Spleen (tissue), 11 donors: Measurements from ENCODE around the gene UROC1. TPM values are rescaled to one million over a fixed set of nuclear protein-coding genes. Genes with fewer than 3 reads are reported as not detected.
A peak's percentile ranks its signal among the peaks of the same experiment; 100 is the strongest.

Experiments
- DNase-seq: peaks from one replicate; pipeline ENCODE4 v3.0.0-alpha.2; 2020
- H3K27ac ChIP-seq, 8 donors: fragments of 200-600 bp; sonication (generic) in 7 of 8; 1 replicate in 4 of 8; 2 replicates in 4 of 8; pipeline versions ENCODE4 v1.5.0 to v1.8.0; 2016 to 2021; ENCODE audit warnings: inconsistent platforms in 4 of 8, mild to moderate bottlenecking in 4 of 8, moderate library complexity in 1 of 8
- H3K27me3 ChIP-seq, 7 donors: fragments of 200-600 bp; sonication (generic) in 6 of 7; replicated peaks in 1 of 7; 1 replicate in 4 of 7; 2 replicates in 3 of 7; pipeline versions ENCODE4 v1.5.0 to v1.8.0; 2016 to 2021; ENCODE audit warnings: inconsistent platforms in 3 of 7, mild to moderate bottlenecking in 1 of 7
- H3K36me3 ChIP-seq, 6 donors: fragments of 200-600 bp; sonication (generic) in 5 of 6; 1 replicate in 4 of 6; 2 replicates in 2 of 6; pipeline versions ENCODE4 v1.5.0 to v1.8.0; 2016 to 2021; ENCODE audit warnings: inconsistent platforms in 2 of 6
- H3K4me1 ChIP-seq, 6 donors: fragments of 200-600 bp; sonication (generic) in 5 of 6; 1 replicate in 3 of 6; 2 replicates in 3 of 6; pipeline versions ENCODE4 v1.5.0 to v1.8.0; 2016 to 2021; ENCODE audit warnings: inconsistent platforms in 3 of 6
- H3K4me3 ChIP-seq, 8 donors: fragments of 200-600 bp; sonication (generic) in 7 of 8; 1 replicate in 4 of 8; 2 replicates in 4 of 8; pipeline versions ENCODE4 v1.5.0 to v1.8.0; 2016 to 2021; ENCODE audit warnings: inconsistent platforms in 4 of 8, mild to moderate bottlenecking in 4 of 8, moderate library complexity in 2 of 8
- H3K9me3 ChIP-seq, 8 donors: fragments of 200-600 bp; sonication (generic) in 7 of 8; 1 replicate in 4 of 8; 2 replicates in 4 of 8; pipeline versions ENCODE4 v1.5.0 to v1.8.0; 2016 to 2021; ENCODE audit warnings: inconsistent platforms in 4 of 8
- CTCF ChIP-seq, 11 experiments: fragments of 200-600 bp in 7 of 11; fragments of 450-650 bp in 4 of 11; sonication (generic) in 4 of 11; IDR thresholded peaks in 8 of 11; conservative IDR thresholded peaks in 3 of 11; 1 replicate in 7 of 11; 2 replicates in 4 of 11; pipeline versions ENCODE4 v1.4.0 to v1.8.0; 2016 to 2021; ENCODE audit warnings: antibody characterized with exemption in 11 of 11, inconsistent platforms in 4 of 11, mild to moderate bottlenecking in 1 of 11
- POLR2A ChIP-seq, 3 donors: fragments of 450-650 bp; IDR thresholded peaks; one replicate each; pipeline ENCODE4 v1.5.1; 2017; ENCODE audit warnings: antibody characterized with exemption in 3 of 3, mild to moderate bottlenecking in 1 of 3
- POLR2AphosphoS5 ChIP-seq, 3 donors: sonication (generic); formaldehyde crosslinking; IDR thresholded peaks; one replicate each; pipeline ENCODE4 v1.5.1; 2017; ENCODE audit warnings: antibody characterized with exemption in 3 of 3
- WGBS, 5 donors: extraction: QIAGEN DNeasy Blood & Tissue Kit in 3 of 5; methylation state at CpG; one replicate each; pipeline versions ENCODE4 v1.1.5 to v1.1.7; 2013 to 2018; 5-methylcytosine and 5-hydroxymethylcytosine counted together
- intact Hi-C: fragments of 100-400 bp; cut with DNase I; formaldehyde crosslinking; loops from one replicate; pipeline ENCODE4 v1.15.0; 2023; ENCODE audit warnings: low total_unique reads
- polyA plus RNA-seq, 3 donors: library from polyadenylated mRNA; stranded (reverse); fragments of 200-250 nt; gene quantifications; one replicate each; pipeline ENCODE4 v1.2.1, GENCODE V29; 2013
- total RNA-seq, 7 donors: library from RNA; depleted of rRNA in 3 of 7; stranded (reverse); fragments of >200 nt in 3 of 7; fragmentation: NEBNext Ultra II Directional in 4 of 7; extraction: Animal tissue kit (Norgen Biotek cat#: 25700) in 4 of 7; gene quantifications; one replicate each; pipeline versions ENCODE4 v1.1.0 to v1.2.1, GENCODE V29; 2016 to 2021
- donor health status: healthy with polysubstance abuse.
- donor health status: DM: no; HTN: no; CAD: no; lungs with moderate emphysema.
- donor health status: DM: no; HTN: no; CAD: no.
- donor health status: Bipolar disorder and iron deficiency.
- donor health status: healthy.
- donor health status: DM: no; HTN: no; CAD: no.
- donor health status: DM: yes; HTN: yes; CAD: no.

Gene UROC1
- total and polyA plus RNA-seq, 10 donors = 0.02 to 0.16 (median 0.03) TPM; not detected in 6

DNA sequence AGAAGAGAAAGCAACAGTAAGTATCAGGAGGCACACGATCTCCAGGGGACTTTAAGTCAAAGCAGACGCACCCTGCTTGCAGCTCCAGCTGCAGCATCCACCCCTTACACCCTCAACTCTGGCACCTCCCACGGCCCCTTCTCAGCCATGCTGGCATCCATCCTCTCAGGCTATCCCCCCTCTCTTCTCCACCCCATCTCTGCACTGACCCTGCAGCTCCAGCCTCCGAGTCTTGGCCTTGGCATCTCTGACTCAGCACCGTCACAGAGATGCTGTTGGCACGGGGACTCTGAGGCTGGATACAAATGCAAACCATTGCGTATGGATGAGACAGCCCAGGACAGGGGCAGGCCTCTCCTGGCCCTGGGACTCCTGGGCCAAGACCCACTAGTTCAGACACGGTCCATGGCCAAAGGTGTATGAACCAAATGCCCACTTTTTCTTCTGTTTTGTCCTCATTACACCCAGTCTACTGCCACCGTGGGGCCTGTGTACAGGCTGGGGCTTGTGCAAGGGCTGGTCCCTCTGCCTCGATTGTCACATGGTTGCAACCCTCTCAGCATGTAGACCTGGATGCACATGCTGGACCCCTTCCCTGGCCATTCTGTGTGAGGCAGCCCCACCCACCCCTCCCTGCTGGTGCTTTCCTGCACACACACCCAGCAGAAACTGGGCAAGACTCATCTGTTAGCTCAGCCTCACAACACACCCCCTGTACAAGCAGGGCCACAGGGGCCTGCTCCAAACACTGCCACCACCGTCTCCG lies 23.2 kb downstream of the UROC1 start:
- no peaks in the 10 kb centered on the region for H3K9me3 ChIP-seq
- 72 to 82% (median 79%) methylated on average over 11 to 12 of the region's 12 CpGs for WGBS, 5 donors
- no peak for TF ChIP-seq CTCF (IDR thresholded peaks at IDR 0.05 in 8 of 11, conservative IDR thresholded peaks at IDR 0.05 in 3 of 11)
- no peak for TF ChIP-seq POLR2AphosphoS5 (IDR thresholded peaks at IDR 0.05)
- TF ChIP-seq POLR2A (IDR thresholded peaks at IDR 0.05) = no peak
- no peaks in the 10 kb centered on the region for H3K27me3 ChIP-seq
- H3K4me3 ChIP-seq = no peak overlapping the region
- DNase-seq = peak; percentile 72
- H3K27ac ChIP-seq = no peak overlapping the region
- H3K36me3 ChIP-seq = no peaks in the 10 kb centered on the region
- intact Hi-C loops = no loop called here
- peaks cover 0 to 27% (median 13%) of the 10 kb centered on the region in 6 donors for H3K4me1 ChIP-seq

DNA sequence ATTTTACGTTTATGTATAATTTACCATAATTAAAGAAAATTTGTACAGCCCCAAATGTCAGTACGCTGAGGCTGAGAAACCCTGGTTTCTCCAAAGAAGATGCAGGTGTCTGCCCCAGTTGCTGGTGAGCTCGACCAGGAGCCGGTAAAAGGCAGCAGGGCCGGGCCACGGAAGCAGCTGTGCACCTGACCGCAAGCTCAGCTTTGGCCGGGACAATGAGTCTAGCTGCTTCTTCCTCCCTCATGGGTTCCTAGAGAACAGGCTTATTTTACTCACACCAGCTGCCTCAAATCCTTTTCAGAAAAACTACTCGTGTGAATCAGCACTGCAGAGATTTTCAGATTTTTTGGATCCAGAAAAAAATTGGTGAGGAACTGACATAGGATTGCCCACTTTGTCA lies 23.8 kb downstream of the UROC1 start:
- H3K36me3 ChIP-seq = no peaks in the 10 kb centered on the region
- no peaks in the 10 kb centered on the region for H3K9me3 ChIP-seq
- peak; percentile 57 for DNase-seq
- H3K4me1 ChIP-seq = peaks cover 0 to 31% (median 13%) of the 10 kb centered on the region in 6 donors
- H3K27me3 ChIP-seq = no peaks in the 10 kb centered on the region
- intact Hi-C loops = no loop called here
- 65 to 78% (median 70%) methylated on average over 9 of the region's 9 CpGs for WGBS, 5 donors
- no peak overlapping the region for H3K4me3 ChIP-seq
- H3K27ac ChIP-seq = no peak overlapping the region
- TF ChIP-seq POLR2AphosphoS5 (IDR thresholded peaks at IDR 0.05) (no peak), POLR2A (IDR thresholded peaks at IDR 0.05) (no peak), CTCF (IDR thresholded peaks at IDR 0.05 in 8 of 11, conservative IDR thresholded peaks at IDR 0.05 in 3 of 11) (no peak)

GRCh38 chr3:126493051-126493450 lies 24.5 kb downstream of the UROC1 start:
- Histone ChIP-seq H3K27me3 (no peaks in the 10 kb centered on the region), H3K27ac (no peak overlapping the region), H3K9me3 (no peaks in the 10 kb centered on the region), H3K36me3 (no peaks in the 10 kb centered on the region), H3K4me3 (no peak overlapping the region), H3K4me1 (peaks cover 0 to 37% (median 16%) of the 10 kb centered on the region in 6 donors)
- TF ChIP-seq POLR2A (IDR thresholded peaks at IDR 0.05) (no peak), POLR2AphosphoS5 (IDR thresholded peaks at IDR 0.05) (no peak), CTCF (IDR thresholded peaks at IDR 0.05 in 8 of 11, conservative IDR thresholded peaks at IDR 0.05 in 3 of 11) (no peak)
- 80 to 94% (median 84%) methylated on average over 12 to 14 of the region's 14 CpGs for WGBS, 5 donors
- intact Hi-C loops = no loop called here
- DNase-seq = peak; percentile 53

DNA sequence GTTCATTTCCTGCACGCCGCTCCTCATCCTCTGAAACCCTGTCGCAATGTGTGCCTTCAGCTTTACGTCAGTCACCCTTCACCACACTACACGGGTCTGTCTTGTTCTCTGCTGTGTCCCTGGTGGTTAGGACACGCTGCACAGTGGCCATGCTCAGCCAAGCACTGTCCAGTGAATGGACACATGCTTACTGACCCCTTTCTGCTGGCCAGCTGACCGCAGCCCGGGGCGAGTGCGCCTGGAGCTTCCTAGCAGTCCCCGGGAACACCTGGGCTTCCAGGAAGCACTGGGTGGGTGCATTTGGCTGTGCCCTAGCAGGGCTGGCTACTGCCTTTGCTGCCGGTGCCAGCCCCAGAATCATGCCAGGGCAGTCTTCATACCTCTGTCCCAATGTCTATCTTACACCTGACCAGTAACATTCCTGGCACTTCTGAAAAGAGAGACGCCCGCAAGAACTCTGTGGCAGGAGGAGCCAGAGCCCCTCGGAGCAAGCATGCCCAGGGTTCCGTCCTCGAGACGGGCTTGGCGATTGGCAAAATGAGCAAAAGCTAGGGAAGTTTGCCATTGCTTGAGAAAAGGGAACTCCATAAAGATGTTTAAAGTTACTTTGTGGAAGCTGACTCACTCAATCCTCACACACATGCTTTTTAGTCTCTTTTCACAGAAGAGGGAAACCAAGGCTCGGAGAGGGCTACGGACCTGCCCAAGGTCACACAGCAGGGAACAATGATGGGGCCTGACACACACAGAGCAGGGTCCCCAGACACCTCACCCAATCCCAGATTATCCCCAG lies 26.2 kb downstream of the UROC1 start:
- peak; percentile 72 for DNase-seq
- no peaks in the 10 kb centered on the region for H3K27me3 ChIP-seq
- peaks cover 7 to 54% (median 32%) of the 10 kb centered on the region in 6 donors for H3K4me1 ChIP-seq
- no peaks in the 10 kb centered on the region for H3K36me3 ChIP-seq
- H3K9me3 ChIP-seq = no peaks in the 10 kb centered on the region
- 71 to 86% (median 83%) methylated on average over 15 to 21 of the region's 21 CpGs for WGBS, 5 donors
- H3K27ac ChIP-seq = peak overlapping the region in 2 of 8 donors; percentile 6 to 14
- intact Hi-C loops = no loop called here
- TF ChIP-seq POLR2AphosphoS5 (IDR thresholded peaks at IDR 0.05) (no peak), POLR2A (IDR thresholded peaks at IDR 0.05) (no peak), CTCF (IDR thresholded peaks at IDR 0.05 in 8 of 11, conservative IDR thresholded peaks at IDR 0.05 in 3 of 11) (no peak)
- no peak overlapping the region for H3K4me3 ChIP-seq
